ENCODE results near the gene MAGOH. TPM values are rescaled to one million over a fixed set of nuclear protein-coding genes. Genes with fewer than 3 reads are reported as not detected.

The MAGOH gene
- total and polyA plus RNA-seq, 9 of the 15 experiments (the other 6 are each of a cell fraction or from before 2014, with no cell fraction given), result 102 to 342 (median 135) TPM

DNA sequence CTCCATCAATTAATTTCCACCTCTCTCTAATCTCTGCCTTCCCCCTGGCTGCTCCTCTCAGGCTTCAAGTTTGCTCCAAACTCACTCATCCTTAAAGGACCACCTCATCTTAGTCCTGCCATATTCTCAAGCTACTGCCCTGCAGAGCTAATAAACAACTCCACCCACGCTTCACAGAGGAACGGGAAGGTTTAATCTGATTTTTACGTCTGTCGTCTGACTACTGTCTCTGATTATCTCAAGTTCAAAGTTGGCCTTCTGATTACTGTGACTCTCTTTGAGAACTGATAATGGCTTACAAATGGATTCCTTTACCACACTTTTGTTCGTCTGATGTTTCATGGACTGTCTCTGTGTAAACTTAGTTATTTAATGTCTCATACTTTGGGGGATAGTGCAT, 49.3 kb downstream of the MAGOH start (continued):
- no peak for TF ChIP-seq BCLAF1 (IDR thresholded peaks at IDR 0.05; ENCODE audit: borderline replicate concordance in 1 of 2, control insufficient read depth in 1 of 2, low read depth in 2 of 2, low read length in 1 of 2)
- no peak for TF ChIP-seq ZNF79 (CRISPR knock-in tag; IDR thresholded peaks at IDR 0.05; ENCODE audit: low read depth)
- TF ChIP-seq ZNF780A (CRISPR knock-in tag; IDR thresholded peaks at IDR 0.05), result no peak
- TF ChIP-seq NUFIP1 (IDR thresholded peaks at IDR 0.05; ENCODE audit: partially characterized antibody), result no peak
- TF ChIP-seq ERF (CRISPR knock-in tag; IDR thresholded peaks at IDR 0.05), result no peak
- no peak for TF ChIP-seq KLF16 (IDR thresholded peaks at IDR 0.05)
- TF ChIP-seq ZNF644 (tag; IDR thresholded peaks at IDR 0.05; ENCODE audit: low read depth), result no peak
- TF ChIP-seq FOS (IDR thresholded peaks at IDR 0.05; ENCODE audit: extremely low read depth, insufficient read length), result no peak
- peak; percentile 67; the same call in 1 of the 2 replicates for TF ChIP-seq ZNF766 (CRISPR knock-in tag; conservative IDR thresholded peaks at IDR 0.05)
- no peak for TF ChIP-seq ZNF121 (CRISPR knock-in tag; conservative IDR thresholded peaks at IDR 0.05)
- no peak for TF ChIP-seq CHD2 (IDR thresholded peaks at IDR 0.05; ENCODE audit: low read depth, low read length)
- TF ChIP-seq MEIS2 (IDR thresholded peaks at IDR 0.05; ENCODE audit: partially characterized antibody), result no peak
- TF ChIP-seq GABPA (tag; conservative IDR thresholded peaks at IDR 0.05; ENCODE audit: low read depth), result no peak
- no peak for TF ChIP-seq ELF4 (CRISPR knock-in tag; IDR thresholded peaks at IDR 0.05)
- no peak for TF ChIP-seq CBX5 (IDR thresholded peaks at IDR 0.05; ENCODE audit: borderline replicate concordance, low read depth)
- no peak for TF ChIP-seq ZNF445 (CRISPR knock-in tag; IDR thresholded peaks at IDR 0.05; ENCODE audit: low read depth)
- TF ChIP-seq HDGF (IDR thresholded peaks at IDR 0.05), result no peak
- peak in 1 of 2 experiments; percentile 47; a peak in 1 of 4 replicates for TF ChIP-seq KDM1A (IDR thresholded peaks at IDR 0.05)
- TF ChIP-seq ZNF778 (CRISPR knock-in tag; IDR thresholded peaks at IDR 0.05), result no peak
- TF ChIP-seq SMARCE1 (IDR thresholded peaks at IDR 0.05), result peak; percentile 54
- no peak for TF ChIP-seq ZZZ3 (IDR thresholded peaks at IDR 0.05)
- TF ChIP-seq ZNF695 (CRISPR knock-in tag; IDR thresholded peaks at IDR 0.05), result no peak
- TF ChIP-seq ZNF830 (CRISPR knock-in tag; IDR thresholded peaks at IDR 0.05), result no peak
- no peak for TF ChIP-seq BRD4 (IDR thresholded peaks at IDR 0.05)
- TF ChIP-seq TOE1 (IDR thresholded peaks at IDR 0.05; ENCODE audit: borderline replicate concordance), result no peak
- no peak for TF ChIP-seq TOE1 (CRISPR knock-in tag; IDR thresholded peaks at IDR 0.05; ENCODE audit: borderline replicate concordance, low read depth)
- TF ChIP-seq TAL1 (IDR thresholded peaks at IDR 0.05), result peak; percentile 47
- TF ChIP-seq, protein P1, sequence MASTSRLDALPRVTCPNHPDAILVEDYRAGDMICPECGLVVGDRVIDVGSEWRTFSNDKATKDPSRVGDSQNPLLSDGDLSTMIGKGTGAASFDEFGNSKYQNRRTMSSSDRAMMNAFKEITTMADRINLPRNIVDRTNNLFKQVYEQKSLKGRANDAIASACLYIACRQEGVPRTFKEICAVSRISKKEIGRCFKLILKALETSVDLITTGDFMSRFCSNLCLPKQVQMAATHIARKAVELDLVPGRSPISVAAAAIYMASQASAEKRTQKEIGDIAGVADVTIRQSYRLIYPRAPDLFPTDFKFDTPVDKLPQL (IDR thresholded peaks at IDR 0.05; ENCODE audit: extremely low read depth, insufficient read length), result no peak
- TF ChIP-seq RCOR1 (IDR thresholded peaks at IDR 0.05; ENCODE audit: borderline replicate concordance in 1 of 2, low read depth in 2 of 2, low read length in 2 of 2), result peak in 1 of 2 experiments; percentile 63; a peak in 1 of 4 replicates
- TF ChIP-seq HNRNPK (IDR thresholded peaks at IDR 0.05; ENCODE audit: low read depth, low read length, poor library complexity, severe bottlenecking), result no peak
- TF ChIP-seq XRCC5 (IDR thresholded peaks at IDR 0.05; ENCODE audit: low read depth, low read length), result no peak

Measured in K562 (cell line).